ENCODE results near the gene DCAF11.

- TF ChIP-seq TCF4 (CRISPR knock-in tag; IDR thresholded peaks at IDR 0.05; ENCODE audit: borderline replicate concordance) (no peak), SNAI2 (CRISPR knock-in tag; IDR thresholded peaks at IDR 0.05) (no peak), TOX (CRISPR knock-in tag; IDR thresholded peaks at IDR 0.05; ENCODE audit: borderline replicate concordance) (no peak), PATZ1 (CRISPR knock-in tag; IDR thresholded peaks at IDR 0.05; ENCODE audit: borderline replicate concordance) (no peak), ZFP30 (CRISPR knock-in tag; IDR thresholded peaks at IDR 0.05) (no peak), ZC3H10 (CRISPR knock-in tag; IDR thresholded peaks at IDR 0.05) (no peak), ZFP3 (CRISPR knock-in tag; IDR thresholded peaks at IDR 0.05) (no peak), CREB5 (CRISPR knock-in tag; IDR thresholded peaks at IDR 0.05; ENCODE audit: low read depth) (no peak), RARB (CRISPR knock-in tag; IDR thresholded peaks at IDR 0.05) (no peak), ARNTL (CRISPR knock-in tag; IDR thresholded peaks at IDR 0.05; ENCODE audit: borderline replicate concordance, low read depth) (no peak), OSR1 (CRISPR knock-in tag; IDR thresholded peaks at IDR 0.05) (no peak), BACH2 (CRISPR knock-in tag; IDR thresholded peaks at IDR 0.05; ENCODE audit: borderline replicate concordance) (no peak), ESRRG (CRISPR knock-in tag; IDR thresholded peaks at IDR 0.05) (no peak)
These were observed 17.9 kb upstream of the DCAF11 start for GRCh38 chr14:24096545-24097181.
